ENCODE data around the gene PDZD4.
A peak's percentile ranks its signal among the peaks of the same experiment; 100 is the strongest.

GRCh38 chrX:153875391-153876111 lies 45.2 kb upstream of the PDZD4 start:
- no peak for TF ChIP-seq POLR2AphosphoS5 (IDR thresholded peaks at IDR 0.05; ENCODE audit: low read depth, low read length)
- peak; percentile 99 for TF ChIP-seq REST (IDR thresholded peaks at IDR 0.05; ENCODE audit: insufficient read depth in 1 of 2, low read depth in 2 of 2, low read length in 2 of 2)
